Measurements from ENCODE around the gene EYS. TPM values are rescaled to one million over a fixed set of nuclear protein-coding genes. Genes with fewer than 3 reads are reported as not detected.

EYS gene
- total RNA-seq, 1 experiment from 2014 or later = 1.5 TPM

DNA sequence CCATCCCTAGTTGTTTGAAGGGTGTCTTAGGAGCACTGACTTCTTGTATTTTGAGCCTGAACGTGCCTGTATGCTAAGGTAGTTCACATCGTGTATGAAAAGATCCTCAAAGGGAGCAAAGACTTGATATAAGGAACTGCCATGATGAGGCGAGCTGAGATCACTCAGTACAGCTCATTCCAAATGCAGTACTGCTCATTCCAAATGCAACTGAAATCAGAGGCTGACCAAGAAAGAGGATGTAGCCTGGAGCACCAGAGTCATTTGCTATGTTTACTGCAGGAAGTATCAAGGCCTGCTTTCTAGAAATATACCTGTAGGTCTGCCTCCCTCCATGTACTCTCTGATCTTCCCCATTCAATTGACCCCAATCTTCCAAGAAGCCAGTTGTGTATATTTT, 832.2 kb downstream of the EYS start:
- H3K4me3 Mint-ChIP-seq (ENCODE audit: unreplicated experiment) = no peak overlapping the region
- ChIA-PET POLR2A (no interaction called here), CTCF (no interaction called here)
- H3K36me3 Mint-ChIP-seq (ENCODE audit: insufficient read depth, unreplicated experiment) = no peaks in the 10 kb centered on the region
- DNase-seq (ENCODE audit: unreplicated experiment) = no peak
- H3K27ac Mint-ChIP-seq (ENCODE audit: low read depth, unreplicated experiment) = no peak overlapping the region
- peaks cover under 1% of the 10 kb centered on the region for H3K4me1 Mint-ChIP-seq (ENCODE audit: insufficient read depth, unreplicated experiment)
- no TSS peak for BruUV-seq (replicated peaks)
- H3K27me3 Mint-ChIP-seq (ENCODE audit: insufficient read depth, unreplicated experiment) = no peaks in the 10 kb centered on the region
- peaks cover 11% of the 10 kb centered on the region for H3K9me3 Mint-ChIP-seq (ENCODE audit: unreplicated experiment)
- intact Hi-C loops (cut with micrococcal nuclease) = no loop called here
- TF ChIP-seq, protein P1, sequence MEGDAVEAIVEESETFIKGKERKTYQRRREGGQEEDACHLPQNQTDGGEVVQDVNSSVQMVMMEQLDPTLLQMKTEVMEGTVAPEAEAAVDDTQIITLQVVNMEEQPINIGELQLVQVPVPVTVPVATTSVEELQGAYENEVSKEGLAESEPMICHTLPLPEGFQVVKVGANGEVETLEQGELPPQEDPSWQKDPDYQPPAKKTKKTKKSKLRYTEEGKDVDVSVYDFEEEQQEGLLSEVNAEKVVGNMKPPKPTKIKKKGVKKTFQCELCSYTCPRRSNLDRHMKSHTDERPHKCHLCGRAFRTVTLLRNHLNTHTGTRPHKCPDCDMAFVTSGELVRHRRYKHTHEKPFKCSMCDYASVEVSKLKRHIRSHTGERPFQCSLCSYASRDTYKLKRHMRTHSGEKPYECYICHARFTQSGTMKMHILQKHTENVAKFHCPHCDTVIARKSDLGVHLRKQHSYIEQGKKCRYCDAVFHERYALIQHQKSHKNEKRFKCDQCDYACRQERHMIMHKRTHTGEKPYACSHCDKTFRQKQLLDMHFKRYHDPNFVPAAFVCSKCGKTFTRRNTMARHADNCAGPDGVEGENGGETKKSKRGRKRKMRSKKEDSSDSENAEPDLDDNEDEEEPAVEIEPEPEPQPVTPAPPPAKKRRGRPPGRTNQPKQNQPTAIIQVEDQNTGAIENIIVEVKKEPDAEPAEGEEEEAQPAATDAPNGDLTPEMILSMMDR (IDR thresholded peaks at IDR 0.05; ENCODE audit: unreplicated experiment) = no peak

- Mint-ChIP-seq H3K9me3 (ENCODE audit: unreplicated experiment) (peaks cover 11% of the 10 kb centered on the region), H3K27me3 (ENCODE audit: insufficient read depth, unreplicated experiment) (no peaks in the 10 kb centered on the region), H3K4me3 (ENCODE audit: unreplicated experiment) (no peak overlapping the region), H3K27ac (ENCODE audit: low read depth, unreplicated experiment) (no peak overlapping the region), H3K36me3 (ENCODE audit: insufficient read depth, unreplicated experiment) (no peaks in the 10 kb centered on the region), H3K4me1 (ENCODE audit: insufficient read depth, unreplicated experiment) (peaks cover 6% of the 10 kb centered on the region)
- DNase-seq (ENCODE audit: unreplicated experiment) = no peak
- BruUV-seq (replicated peaks) = no TSS peak
- ChIA-PET POLR2A (interaction anchor here (0.6 kb wide), 1 partner anchor 32 kb away, joined by 3 read pairs; no protein-coding TSS in a partner anchor), CTCF (no interaction called here)
- TF ChIP-seq, protein P1 (IDR thresholded peaks at IDR 0.05; ENCODE audit: unreplicated experiment) = no peak
- intact Hi-C loops (cut with micrococcal nuclease) = no loop called here
Measured at GRCh38 chr6:64872633-64873032, 834.4 kb downstream of the EYS start.

GRCh38 chr6:64861039-64861651, 845.9 kb downstream of the EYS start:
- Mint-ChIP-seq H3K4me3 (ENCODE audit: unreplicated experiment) (no peak overlapping the region), H3K27ac (ENCODE audit: low read depth, unreplicated experiment) (no peak overlapping the region), H3K4me1 (ENCODE audit: insufficient read depth, unreplicated experiment) (no peaks in the 10 kb centered on the region), H3K36me3 (ENCODE audit: insufficient read depth, unreplicated experiment) (no peaks in the 10 kb centered on the region), H3K9me3 (ENCODE audit: unreplicated experiment) (peaks cover 17% of the 10 kb centered on the region), H3K27me3 (ENCODE audit: insufficient read depth, unreplicated experiment) (no peaks in the 10 kb centered on the region)
- POLR2A ChIA-PET = no interaction called here
- TF ChIP-seq, protein P1 (IDR thresholded peaks at IDR 0.05; ENCODE audit: unreplicated experiment) = no peak
- no TSS peak for BruUV-seq (replicated peaks)
- no peak for DNase-seq (ENCODE audit: unreplicated experiment)
- intact Hi-C loops (cut with micrococcal nuclease) = no loop called here
- CTCF ChIA-PET = no interaction called here

GRCh38 chr6:64860203-64860602, 846.8 kb downstream of the EYS start:
- Mint-ChIP-seq H3K27ac (ENCODE audit: low read depth, unreplicated experiment) (no peak overlapping the region), H3K4me1 (ENCODE audit: insufficient read depth, unreplicated experiment) (no peaks in the 10 kb centered on the region)

More at GRCh38 chr6:64860203-64860602, 846.8 kb downstream of the EYS start:
- no peaks in the 10 kb centered on the region for H3K36me3 Mint-ChIP-seq (ENCODE audit: insufficient read depth, unreplicated experiment)
- DNase-seq (ENCODE audit: unreplicated experiment) = no peak
- no TSS peak for BruUV-seq (replicated peaks)
- peaks cover 20% of the 10 kb centered on the region for H3K9me3 Mint-ChIP-seq (ENCODE audit: unreplicated experiment)
- no peaks in the 10 kb centered on the region for H3K27me3 Mint-ChIP-seq (ENCODE audit: insufficient read depth, unreplicated experiment)
- ChIA-PET POLR2A (no interaction called here), CTCF (no interaction called here)
- no peak overlapping the region for H3K4me3 Mint-ChIP-seq (ENCODE audit: unreplicated experiment)
- TF ChIP-seq, protein P1 (IDR thresholded peaks at IDR 0.05; ENCODE audit: unreplicated experiment) = no peak
- intact Hi-C loops (cut with micrococcal nuclease) = no loop called here

Measured in MCF 10A (cell line).